Transverse colon (tissue), 3 donors: ENCODE data around the gene C14orf180.

Source experiments
- POLR2A ChIP-seq: fragments of 450-650 bp; IDR thresholded peaks from one replicate; pipeline ENCODE4 v1.6.1; 2016; ENCODE audit warnings: antibody characterized with exemption, mild to moderate bottlenecking, moderate library complexity
- TF ChIP-seq, protein P1 (sequence below), 5 experiments: fragments of 200-600 bp in 3 of 5; fragments of 450-650 bp in 2 of 5; sonication (generic) in 3 of 5; IDR thresholded peaks; 1 replicate in 2 of 5; 2 replicates in 3 of 5; pipeline ENCODE4 v1.5.1; 2016 to 2017; ENCODE audit warnings: antibody characterized with exemption in 5 of 5, inconsistent platforms in 3 of 5, mild to moderate bottlenecking in 2 of 5, moderate library complexity in 1 of 5

DNA sequence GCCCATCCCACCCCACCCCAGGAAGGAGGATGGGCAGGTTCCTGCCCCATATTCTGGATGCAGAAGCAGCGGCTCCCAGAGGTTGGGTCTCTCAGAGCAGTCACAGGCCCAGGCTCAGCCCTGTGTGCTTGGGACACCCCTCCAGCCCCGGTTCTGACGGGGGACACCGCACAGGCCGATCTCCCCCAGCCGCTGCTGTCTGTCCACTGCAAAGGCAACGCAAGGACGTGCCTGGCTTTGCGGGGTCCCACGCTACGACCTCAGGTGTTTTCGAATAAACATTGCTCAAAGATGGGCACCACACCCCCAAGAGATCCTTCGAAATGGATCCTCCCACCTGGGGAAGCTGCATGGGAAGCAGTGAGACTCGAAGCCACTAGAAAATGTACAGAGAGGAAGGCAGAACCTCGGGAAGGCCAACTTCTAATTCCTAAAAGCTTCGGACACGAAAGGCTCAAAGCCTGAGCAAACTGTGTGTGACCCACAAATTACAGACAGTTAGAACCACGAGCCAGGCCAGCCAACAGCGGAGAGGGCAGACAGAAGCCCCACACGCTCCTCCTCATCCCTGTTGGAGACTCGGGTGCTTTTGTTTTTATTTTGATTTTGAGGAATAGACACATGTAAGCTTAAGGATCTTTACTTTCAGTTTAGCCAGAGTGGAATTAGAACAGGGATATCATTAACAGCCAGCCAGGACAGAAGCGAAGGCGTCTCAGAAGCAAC lies 10.8 kb downstream of the C14orf180 start:
- TF ChIP-seq, protein P1, sequence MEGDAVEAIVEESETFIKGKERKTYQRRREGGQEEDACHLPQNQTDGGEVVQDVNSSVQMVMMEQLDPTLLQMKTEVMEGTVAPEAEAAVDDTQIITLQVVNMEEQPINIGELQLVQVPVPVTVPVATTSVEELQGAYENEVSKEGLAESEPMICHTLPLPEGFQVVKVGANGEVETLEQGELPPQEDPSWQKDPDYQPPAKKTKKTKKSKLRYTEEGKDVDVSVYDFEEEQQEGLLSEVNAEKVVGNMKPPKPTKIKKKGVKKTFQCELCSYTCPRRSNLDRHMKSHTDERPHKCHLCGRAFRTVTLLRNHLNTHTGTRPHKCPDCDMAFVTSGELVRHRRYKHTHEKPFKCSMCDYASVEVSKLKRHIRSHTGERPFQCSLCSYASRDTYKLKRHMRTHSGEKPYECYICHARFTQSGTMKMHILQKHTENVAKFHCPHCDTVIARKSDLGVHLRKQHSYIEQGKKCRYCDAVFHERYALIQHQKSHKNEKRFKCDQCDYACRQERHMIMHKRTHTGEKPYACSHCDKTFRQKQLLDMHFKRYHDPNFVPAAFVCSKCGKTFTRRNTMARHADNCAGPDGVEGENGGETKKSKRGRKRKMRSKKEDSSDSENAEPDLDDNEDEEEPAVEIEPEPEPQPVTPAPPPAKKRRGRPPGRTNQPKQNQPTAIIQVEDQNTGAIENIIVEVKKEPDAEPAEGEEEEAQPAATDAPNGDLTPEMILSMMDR (IDR thresholded peaks at IDR 0.05), result no peak
- no peak for TF ChIP-seq POLR2A
